Measurements from ENCODE around the gene ANKRD65.

Gene ANKRD65

DNA sequence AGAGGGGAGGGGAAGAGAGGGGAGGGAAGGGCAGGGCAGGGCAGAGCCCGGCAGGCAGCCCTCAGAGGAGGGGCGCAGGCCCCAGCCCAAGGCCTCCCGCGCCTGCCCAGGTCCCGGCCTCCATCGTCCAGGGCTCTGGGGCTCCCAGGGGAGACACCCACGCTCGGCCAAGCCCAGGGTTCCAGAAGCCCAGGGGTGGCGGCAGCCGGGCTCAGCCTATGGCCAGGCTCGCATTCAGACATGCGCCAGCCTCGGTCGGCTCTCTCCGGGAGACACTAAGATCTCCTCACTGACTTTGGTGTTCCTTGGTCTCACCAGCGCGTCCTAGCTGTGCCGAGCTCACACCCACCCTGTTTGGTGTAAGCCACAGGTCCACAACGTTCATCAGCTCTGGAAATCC is 7.1 kb upstream of the ANKRD65 start:
- Histone ChIP-seq H3K27me3 (ENCODE audit: control insufficient read depth, insufficient read depth, low read length) (no peaks in the 10 kb centered on the region), H3K4me3 (ENCODE audit: low read depth, low read length) (no peak overlapping the region), H3K36me3 (ENCODE audit: control insufficient read depth, insufficient read depth, low read length) (no peaks in the 10 kb centered on the region), H3K9ac (ENCODE audit: low read depth, low read length) (no peak overlapping the region), H3K27ac (ENCODE audit: low read depth, low read length) (no peak overlapping the region), H3K4me1 (ENCODE audit: control insufficient read depth, insufficient read depth, low read length) (peaks cover 22% of the 10 kb centered on the region), H3K9me3 (ENCODE audit: control insufficient read depth, insufficient read depth, low read length) (no peaks in the 10 kb centered on the region)

GRCh38 chr1:1427820-1428148 is 6.7 kb upstream of the ANKRD65 start:
- Histone ChIP-seq H3K9me3 (ENCODE audit: control insufficient read depth, insufficient read depth, low read length) (no peaks in the 10 kb centered on the region), H3K27me3 (ENCODE audit: control insufficient read depth, insufficient read depth, low read length) (no peaks in the 10 kb centered on the region), H3K4me3 (ENCODE audit: low read depth, low read length) (peak overlapping the region; percentile 51; the same call in 1 of the 2 replicates), H3K27ac (ENCODE audit: low read depth, low read length) (peak overlapping the region; percentile 51), H3K36me3 (ENCODE audit: control insufficient read depth, insufficient read depth, low read length) (no peaks in the 10 kb centered on the region), H3K4me1 (ENCODE audit: control insufficient read depth, insufficient read depth, low read length) (peaks cover 20% of the 10 kb centered on the region), H3K9ac (ENCODE audit: low read depth, low read length) (no peak overlapping the region)

- Histone ChIP-seq H3K9ac (ENCODE audit: low read depth, low read length) (no peak overlapping the region), H3K4me3 (ENCODE audit: low read depth, low read length) (peak overlapping the region; percentile 51; the same call in 1 of the 2 replicates), H3K27me3 (ENCODE audit: control insufficient read depth, insufficient read depth, low read length) (no peaks in the 10 kb centered on the region), H3K9me3 (ENCODE audit: control insufficient read depth, insufficient read depth, low read length) (no peaks in the 10 kb centered on the region), H3K27ac (ENCODE audit: low read depth, low read length) (peak overlapping the region; percentile 51), H3K36me3 (ENCODE audit: control insufficient read depth, insufficient read depth, low read length) (no peaks in the 10 kb centered on the region), H3K4me1 (ENCODE audit: control insufficient read depth, insufficient read depth, low read length) (peaks cover 22% of the 10 kb centered on the region)
These were observed 6.2 kb upstream of the ANKRD65 start for GRCh38 chr1:1427106-1427819.

DNA sequence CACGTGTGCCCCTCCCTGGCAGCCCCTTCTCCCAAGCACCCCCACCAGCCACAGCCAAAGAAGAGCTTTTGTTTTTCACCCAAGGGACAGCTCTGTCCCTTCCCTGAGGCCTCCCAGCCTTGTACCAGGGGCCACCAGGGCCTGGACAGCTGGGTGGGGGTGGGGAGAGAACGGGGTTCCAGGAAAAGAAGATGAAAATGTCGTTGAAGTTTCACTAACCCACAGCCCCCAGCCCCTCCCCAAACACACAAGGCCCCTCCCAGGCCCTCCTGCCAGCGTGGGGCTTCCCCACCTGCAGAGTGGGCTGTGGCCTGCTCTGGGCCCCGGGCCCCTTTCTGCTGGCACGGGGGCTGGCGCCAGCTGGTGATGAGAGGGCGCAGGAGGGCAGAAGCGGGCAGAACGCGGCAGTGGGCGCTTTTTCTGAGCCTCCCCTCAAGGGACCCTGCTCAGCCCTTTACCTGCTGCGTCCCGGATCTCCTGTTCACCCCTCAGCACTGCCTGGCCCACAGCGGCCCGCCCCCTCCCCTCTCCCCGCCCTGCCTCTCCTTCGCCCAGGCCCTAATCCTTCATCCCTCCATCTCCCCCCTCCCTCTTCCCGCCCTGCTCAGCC is 5.5 kb upstream of the ANKRD65 start:
- no peaks in the 10 kb centered on the region for H3K9me3 ChIP-seq (ENCODE audit: control insufficient read depth, insufficient read depth, low read length)
- H3K4me1 ChIP-seq (ENCODE audit: control insufficient read depth, insufficient read depth, low read length): peaks cover 22% of the 10 kb centered on the region
- H3K27ac ChIP-seq (ENCODE audit: low read depth, low read length): peak overlapping the region; percentile 27
- H3K27me3 ChIP-seq (ENCODE audit: control insufficient read depth, insufficient read depth, low read length): no peaks in the 10 kb centered on the region
- H3K36me3 ChIP-seq (ENCODE audit: control insufficient read depth, insufficient read depth, low read length): no peaks in the 10 kb centered on the region
- no peak overlapping the region; the same call in 1 of the 2 replicates for H3K4me3 ChIP-seq (ENCODE audit: low read depth, low read length)
- no peak overlapping the region for H3K9ac ChIP-seq (ENCODE audit: low read depth, low read length)

- Histone ChIP-seq H3K27ac (ENCODE audit: low read depth, low read length) (peak overlapping the region; percentile 27), H3K27me3 (ENCODE audit: control insufficient read depth, insufficient read depth, low read length) (no peaks in the 10 kb centered on the region), H3K9ac (ENCODE audit: low read depth, low read length) (no peak overlapping the region), H3K4me3 (ENCODE audit: low read depth, low read length) (no peak overlapping the region; the same call in 1 of the 2 replicates), H3K36me3 (ENCODE audit: control insufficient read depth, insufficient read depth, low read length) (no peaks in the 10 kb centered on the region), H3K9me3 (ENCODE audit: control insufficient read depth, insufficient read depth, low read length) (no peaks in the 10 kb centered on the region), H3K4me1 (ENCODE audit: control insufficient read depth, insufficient read depth, low read length) (peaks cover 26% of the 10 kb centered on the region)
These were observed 4.8 kb upstream of the ANKRD65 start for GRCh38 chr1:1425753-1426495.

GRCh38 chr1:1425426-1425752 is 4.3 kb upstream of the ANKRD65 start:
- no peaks in the 10 kb centered on the region for H3K9me3 ChIP-seq (ENCODE audit: control insufficient read depth, insufficient read depth, low read length)
- H3K36me3 ChIP-seq (ENCODE audit: control insufficient read depth, insufficient read depth, low read length): no peaks in the 10 kb centered on the region
- no peak overlapping the region for H3K4me3 ChIP-seq (ENCODE audit: low read depth, low read length)
- H3K4me1 ChIP-seq (ENCODE audit: control insufficient read depth, insufficient read depth, low read length): peaks cover 24% of the 10 kb centered on the region
- H3K27ac ChIP-seq (ENCODE audit: low read depth, low read length): no peak overlapping the region
- H3K27me3 ChIP-seq (ENCODE audit: control insufficient read depth, insufficient read depth, low read length): no peaks in the 10 kb centered on the region
- no peak overlapping the region for H3K9ac ChIP-seq (ENCODE audit: low read depth, low read length)

DNA sequence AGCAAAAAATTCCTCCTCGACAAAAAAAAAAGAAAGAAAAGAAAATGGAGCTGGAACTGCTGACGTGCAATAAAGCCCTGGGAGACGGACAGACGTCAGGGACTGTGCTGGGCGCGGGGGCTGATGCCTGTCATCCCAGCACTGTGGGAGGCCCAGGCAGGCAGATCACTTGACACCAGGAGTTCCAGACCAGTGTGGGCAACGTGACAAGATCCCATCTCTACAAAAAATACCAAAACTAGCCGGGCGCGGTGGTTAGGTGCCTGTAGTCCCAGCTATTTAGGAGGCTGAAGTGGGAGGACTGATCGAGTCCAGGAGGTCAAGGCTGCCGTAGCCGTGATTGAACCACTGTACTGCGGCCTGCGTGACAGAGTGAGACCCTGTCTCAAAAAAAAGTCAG is 3.6 kb upstream of the ANKRD65 start:
- Histone ChIP-seq H3K4me1 (ENCODE audit: control insufficient read depth, insufficient read depth, low read length) (peaks cover 20% of the 10 kb centered on the region; the same call in 1 of the 2 replicates), H3K4me3 (ENCODE audit: low read depth, low read length) (no peak overlapping the region), H3K36me3 (ENCODE audit: control insufficient read depth, insufficient read depth, low read length) (no peaks in the 10 kb centered on the region), H3K9ac (ENCODE audit: low read depth, low read length) (no peak overlapping the region), H3K27ac (ENCODE audit: low read depth, low read length) (no peak overlapping the region), H3K27me3 (ENCODE audit: control insufficient read depth, insufficient read depth, low read length) (no peaks in the 10 kb centered on the region; the same call in 1 of the 2 replicates), H3K9me3 (ENCODE audit: control insufficient read depth, insufficient read depth, low read length) (no peaks in the 10 kb centered on the region)

DNA sequence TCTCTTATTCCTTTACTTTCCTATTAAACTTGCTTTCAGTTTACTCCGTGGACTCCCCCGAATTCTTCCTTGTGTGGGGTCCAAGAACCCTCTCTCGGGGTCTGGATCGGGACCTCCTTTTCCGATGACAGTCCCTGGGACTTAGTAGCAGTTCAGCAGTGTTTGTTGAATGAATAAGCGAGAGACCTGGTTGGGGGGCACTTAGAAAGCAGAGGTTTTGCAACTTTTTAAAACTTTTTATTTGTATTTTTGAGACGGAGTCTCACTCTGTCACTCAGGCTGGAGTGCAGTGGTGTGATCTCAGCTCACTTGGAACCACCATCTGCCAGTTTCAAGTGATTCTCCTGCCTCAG is 2.1 kb upstream of the ANKRD65 start:
- Histone ChIP-seq H3K36me3 (ENCODE audit: control insufficient read depth, insufficient read depth, low read length) (no peaks in the 10 kb centered on the region), H3K9me3 (ENCODE audit: control insufficient read depth, insufficient read depth, low read length) (no peaks in the 10 kb centered on the region), H3K27me3 (ENCODE audit: control insufficient read depth, insufficient read depth, low read length) (no peaks in the 10 kb centered on the region; the same call in 1 of the 2 replicates), H3K9ac (ENCODE audit: low read depth, low read length) (no peak overlapping the region), H3K4me3 (ENCODE audit: low read depth, low read length) (no peak overlapping the region), H3K27ac (ENCODE audit: low read depth, low read length) (peak overlapping the region; percentile 27), H3K4me1 (ENCODE audit: control insufficient read depth, insufficient read depth, low read length) (peaks cover 20% of the 10 kb centered on the region; the same call in 1 of the 2 replicates)

DNA sequence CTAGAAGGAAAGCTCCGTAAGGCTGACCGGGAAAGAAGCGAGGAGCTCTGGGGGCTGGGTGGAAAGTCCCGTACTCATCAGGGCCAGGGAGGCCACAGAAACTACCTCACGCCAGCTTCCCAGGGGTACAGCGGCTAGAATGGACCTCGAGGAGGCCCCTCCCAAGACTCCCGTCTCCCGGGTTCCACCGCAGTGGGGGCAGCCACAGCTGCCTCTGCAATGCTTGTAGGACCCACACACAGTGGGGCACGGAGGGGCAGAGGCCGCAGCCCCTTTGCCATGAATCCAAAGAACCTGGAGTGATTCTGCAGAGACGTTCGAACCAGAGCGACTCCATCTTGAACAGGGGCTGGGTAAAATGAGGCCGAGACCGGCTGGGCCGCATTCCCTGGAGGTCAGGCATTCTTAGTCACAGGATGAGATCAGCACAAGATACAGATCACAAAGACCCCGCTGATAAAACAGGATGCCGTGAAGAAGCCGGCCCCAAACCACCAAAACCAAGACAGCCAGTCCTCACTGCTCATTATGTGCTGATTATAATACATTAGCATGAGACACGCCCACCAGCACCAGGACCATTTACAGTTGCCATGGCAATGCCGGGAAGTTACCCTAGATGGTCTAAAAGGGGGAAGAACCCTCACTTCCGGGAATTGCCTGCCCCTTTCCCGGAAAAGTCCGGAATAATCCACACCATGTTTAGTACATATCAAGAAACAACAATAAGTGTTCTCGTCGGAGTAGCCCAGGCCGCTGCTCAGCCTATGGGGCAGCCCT is 1.6 kb upstream of the ANKRD65 start:
- peak overlapping the region; percentile 27 for H3K27ac ChIP-seq (ENCODE audit: low read depth, low read length)
- H3K4me1 ChIP-seq (ENCODE audit: control insufficient read depth, insufficient read depth, low read length): peaks cover 20% of the 10 kb centered on the region; the same call in 1 of the 2 replicates
- no peaks in the 10 kb centered on the region; the same call in 1 of the 2 replicates for H3K27me3 ChIP-seq (ENCODE audit: control insufficient read depth, insufficient read depth, low read length)
- no peaks in the 10 kb centered on the region for H3K36me3 ChIP-seq (ENCODE audit: control insufficient read depth, insufficient read depth, low read length)
- no peak overlapping the region for H3K9ac ChIP-seq (ENCODE audit: low read depth, low read length)
- no peak overlapping the region for H3K4me3 ChIP-seq (ENCODE audit: low read depth, low read length)
- no peaks in the 10 kb centered on the region for H3K9me3 ChIP-seq (ENCODE audit: control insufficient read depth, insufficient read depth, low read length)

GRCh38 chr1:1421907-1422464 is 910 bp upstream of the ANKRD65 start:
- H3K36me3 ChIP-seq (ENCODE audit: control insufficient read depth, insufficient read depth, low read length): no peaks in the 10 kb centered on the region
- H3K4me1 ChIP-seq (ENCODE audit: control insufficient read depth, insufficient read depth, low read length): peaks cover 20% of the 10 kb centered on the region; the same call in 1 of the 2 replicates
- H3K9me3 ChIP-seq (ENCODE audit: control insufficient read depth, insufficient read depth, low read length): no peaks in the 10 kb centered on the region
- no peaks in the 10 kb centered on the region; the same call in 1 of the 2 replicates for H3K27me3 ChIP-seq (ENCODE audit: control insufficient read depth, insufficient read depth, low read length)
- no peak overlapping the region for H3K4me3 ChIP-seq (ENCODE audit: low read depth, low read length)
- H3K27ac ChIP-seq (ENCODE audit: low read depth, low read length): peak overlapping the region; percentile 17
- no peak overlapping the region for H3K9ac ChIP-seq (ENCODE audit: low read depth, low read length)
